ENCODE results near the gene PTGDS. TPM values are rescaled to one million over a fixed set of nuclear protein-coding genes. Genes with fewer than 3 reads are reported as not detected.

Gene PTGDS
- total RNA-seq, 4 donors from 2014 or later: 4.3 to 31.7 (median 25.7) TPM

DNA sequence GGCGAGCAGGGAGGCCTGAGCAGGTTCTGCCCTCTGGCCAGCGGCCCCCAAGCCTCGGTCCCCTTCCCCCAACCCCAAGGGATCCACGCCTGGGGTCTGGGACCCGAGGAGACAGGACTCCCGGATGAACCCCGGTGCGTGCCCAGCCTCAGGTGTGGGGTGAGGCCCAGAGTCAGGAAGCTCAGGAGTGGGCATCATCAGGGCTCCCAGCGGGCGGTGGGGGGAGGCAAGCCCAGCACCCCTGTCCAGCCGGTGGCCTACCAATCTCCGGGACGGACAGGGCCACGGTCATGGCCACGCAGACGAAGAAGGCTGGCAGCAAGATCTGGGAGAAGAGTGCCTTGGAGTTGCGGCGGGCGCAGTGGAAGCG lies 36.3 kb downstream of the PTGDS start:
- no peak for DNase-seq (ENCODE audit: low spot score in 2 of 2)
- H3K27ac ChIP-seq: no peak overlapping the region
- WGBS: 95% methylated on average over 15 of the region's 20 CpGs
- no peaks in the 10 kb centered on the region for H3K27me3 ChIP-seq
- H3K4me3 ChIP-seq: no peak overlapping the region
- TF ChIP-seq CTCF (IDR thresholded peaks at IDR 0.05) (no peak), POLR2AphosphoS5 (IDR thresholded peaks at IDR 0.05) (no peak), POLR2A (IDR thresholded peaks at IDR 0.05) (no peak), EP300 (IDR thresholded peaks at IDR 0.05) (no peak)
- no peaks in the 10 kb centered on the region for H3K9me3 ChIP-seq
- H3K4me1 ChIP-seq: no peaks in the 10 kb centered on the region
- H3K36me3 ChIP-seq: peaks cover 85% of the 10 kb centered on the region

DNA sequence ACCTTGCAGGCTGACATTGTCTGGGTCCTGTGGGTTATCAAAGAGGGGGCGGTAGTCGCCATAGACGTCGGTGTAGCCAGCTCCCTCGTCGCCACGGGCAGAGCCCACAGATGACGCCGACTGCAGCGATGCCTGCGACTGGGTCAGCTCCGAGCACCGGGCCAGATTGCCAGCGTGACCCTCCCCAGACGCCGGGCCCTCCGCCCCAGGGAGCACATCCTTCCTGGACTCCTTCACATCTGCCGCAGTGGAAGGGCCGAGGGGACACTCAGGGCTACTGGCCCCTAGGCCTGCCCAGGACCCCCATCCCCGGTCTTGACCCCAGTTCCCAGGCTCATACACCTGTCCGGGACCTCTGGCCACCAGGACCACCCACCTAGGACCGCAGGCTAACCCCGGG lies 36.9 kb downstream of the PTGDS start:
- Histone ChIP-seq H3K9me3 (no peaks in the 10 kb centered on the region), H3K36me3 (peaks cover 85% of the 10 kb centered on the region), H3K4me3 (no peak overlapping the region), H3K4me1 (no peaks in the 10 kb centered on the region), H3K27me3 (no peaks in the 10 kb centered on the region), H3K27ac (no peak overlapping the region)
- TF ChIP-seq EP300 (IDR thresholded peaks at IDR 0.05): no peak
- no peak for TF ChIP-seq POLR2A (IDR thresholded peaks at IDR 0.05)
- no peak for TF ChIP-seq POLR2AphosphoS5 (IDR thresholded peaks at IDR 0.05)
- no peak for TF ChIP-seq CTCF (IDR thresholded peaks at IDR 0.05)
- no peak for DNase-seq (ENCODE audit: low spot score in 2 of 2)
- WGBS: 89% methylated on average over 16 of the region's 23 CpGs

DNA sequence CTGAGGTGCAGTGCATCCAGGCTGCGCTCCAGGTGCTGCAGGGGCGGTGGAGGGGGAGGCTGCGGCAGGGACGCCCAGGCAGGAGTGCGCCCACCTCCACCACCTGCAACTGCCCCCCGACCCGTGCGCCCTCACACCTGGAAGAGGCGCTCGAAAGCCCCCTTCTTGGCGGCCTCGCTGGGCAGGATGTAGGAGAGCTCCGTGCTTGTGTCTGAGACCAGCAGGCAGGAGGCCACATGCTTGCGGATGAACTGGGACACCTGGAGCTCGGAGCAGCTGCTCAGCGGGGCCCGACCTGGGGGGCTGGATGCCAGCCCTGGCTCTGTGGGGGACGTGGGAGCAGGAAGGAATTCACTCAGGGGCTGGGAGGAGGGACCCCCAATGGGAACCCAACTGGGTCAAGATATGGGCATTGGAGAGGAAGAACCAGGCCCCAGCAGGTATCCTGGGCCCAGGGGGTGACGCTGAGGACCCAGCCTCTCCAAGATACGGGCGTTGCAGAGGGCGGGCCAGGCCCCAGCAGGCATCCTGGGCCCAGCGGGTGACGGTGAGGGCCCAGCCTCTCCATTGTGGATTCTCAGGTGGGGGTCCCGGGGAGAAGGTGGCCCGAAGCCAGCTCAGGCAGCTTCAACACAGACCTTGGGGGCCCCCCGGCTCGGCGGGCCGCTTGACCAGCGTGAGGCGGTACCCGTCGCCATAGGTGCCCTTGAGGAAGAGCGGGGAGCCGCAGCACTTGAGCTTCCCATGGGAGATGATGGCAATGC lies 37.7 kb downstream of the PTGDS start:
- DNase-seq (ENCODE audit: low spot score in 2 of 2): no peak
- Histone ChIP-seq H3K27me3 (no peaks in the 10 kb centered on the region), H3K4me3 (no peak overlapping the region), H3K9me3 (no peaks in the 10 kb centered on the region), H3K4me1 (no peaks in the 10 kb centered on the region), H3K27ac (no peak overlapping the region), H3K36me3 (peaks cover 77% of the 10 kb centered on the region)
- no peak for TF ChIP-seq POLR2AphosphoS5 (IDR thresholded peaks at IDR 0.05)
- TF ChIP-seq CTCF (IDR thresholded peaks at IDR 0.05): no peak
- no peak for TF ChIP-seq EP300 (IDR thresholded peaks at IDR 0.05)
- no peak for TF ChIP-seq POLR2A (IDR thresholded peaks at IDR 0.05)
- WGBS: 92% methylated on average over 13 of the region's 36 CpGs

DNA sequence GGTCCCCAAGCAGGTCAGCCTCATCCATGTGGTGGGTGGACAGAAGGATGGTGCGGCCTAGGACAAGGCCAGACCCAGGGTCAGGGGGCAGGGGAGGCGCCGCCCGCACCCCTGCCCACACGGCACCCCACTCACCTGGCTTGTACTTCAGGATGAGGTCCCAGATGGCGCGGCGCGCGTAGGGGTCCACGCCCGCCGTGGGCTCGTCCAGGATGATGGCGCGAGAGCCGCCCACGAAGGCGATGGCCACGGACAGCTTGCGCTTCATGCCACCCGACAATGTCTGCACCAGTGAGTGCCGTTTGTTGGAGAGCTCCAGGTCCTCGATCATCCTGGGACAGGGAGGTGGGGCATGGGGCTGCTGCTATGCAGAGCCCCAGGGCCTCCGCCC lies 38.2 kb downstream of the PTGDS start:
- Histone ChIP-seq H3K27me3 (no peaks in the 10 kb centered on the region), H3K4me1 (no peaks in the 10 kb centered on the region), H3K4me3 (no peak overlapping the region), H3K27ac (no peak overlapping the region), H3K9me3 (no peaks in the 10 kb centered on the region), H3K36me3 (peaks cover 75% of the 10 kb centered on the region)
- no peak for DNase-seq (ENCODE audit: low spot score in 2 of 2)
- 97% methylated on average over 14 of the region's 25 CpGs for WGBS
- TF ChIP-seq POLR2A (IDR thresholded peaks at IDR 0.05) (no peak), EP300 (IDR thresholded peaks at IDR 0.05) (no peak), POLR2AphosphoS5 (IDR thresholded peaks at IDR 0.05) (no peak)

DNA sequence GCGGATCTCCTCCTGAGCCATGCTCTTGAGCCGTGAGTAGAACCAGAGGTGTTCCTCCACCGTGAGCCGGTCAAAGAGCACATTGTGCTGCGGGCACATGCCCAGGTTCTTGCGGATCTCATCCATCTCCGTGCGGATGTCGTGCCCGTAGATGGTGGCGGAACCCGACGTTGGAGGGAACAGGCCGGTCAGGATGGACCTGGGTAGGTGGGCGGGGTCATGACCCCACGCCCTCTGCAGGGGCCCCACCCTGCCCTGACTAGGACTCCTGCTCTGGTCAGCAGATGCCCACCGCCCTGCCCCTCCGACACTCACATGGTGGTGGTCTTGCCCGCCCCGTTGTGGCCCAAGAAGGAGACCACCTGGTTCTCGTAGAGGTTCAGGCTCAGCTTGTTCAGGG lies 38.7 kb downstream of the PTGDS start:
- 86% methylated on average over 2 of the region's 21 CpGs for WGBS
- H3K36me3 ChIP-seq: peaks cover 75% of the 10 kb centered on the region

More for the DNA sequence above, 38.7 kb downstream of the PTGDS start:
- no peaks in the 10 kb centered on the region for H3K4me1 ChIP-seq
- no peaks in the 10 kb centered on the region for H3K27me3 ChIP-seq
- H3K9me3 ChIP-seq: no peaks in the 10 kb centered on the region
- no peak for DNase-seq (ENCODE audit: low spot score in 2 of 2)
- no peak overlapping the region for H3K4me3 ChIP-seq
- TF ChIP-seq CTCF (IDR thresholded peaks at IDR 0.05) (no peak), EP300 (IDR thresholded peaks at IDR 0.05) (no peak), POLR2AphosphoS5 (IDR thresholded peaks at IDR 0.05) (no peak), POLR2A (IDR thresholded peaks at IDR 0.05) (no peak)
- no peak overlapping the region for H3K27ac ChIP-seq

Data from suprapubic skin (tissue), 4 donors.